ENCODE data around the gene HAUS6.
"Not testable (repeated sequence)": the region's sequence is repeated elsewhere in the genome, so short reads cannot be mapped to it uniquely, and the experiment has no call there.

The HAUS6 gene

GRCh38 chr9:19114680-19115270 is 12.1 kb upstream of the HAUS6 start:
- Histone ChIP-seq H3K9me2 (replicated peaks; ENCODE audit: insufficient read depth, low read length) (no peaks in the 10 kb centered on the region), H3K27me3 (replicated peaks; ENCODE audit: insufficient read depth, low read length) (no peaks in the 10 kb centered on the region), H3K79me2 (ENCODE audit: low read length) (no peaks in the 10 kb centered on the region), H3K4me3 (ENCODE audit: low read length) (no peak overlapping the region), H3K4me2 (ENCODE audit: low read depth, low read length) (no peak overlapping the region), H4K20me1 (ENCODE audit: insufficient read depth, low read length) (no peaks in the 10 kb centered on the region), H3K4me1 (ENCODE audit: low read length) (no peaks in the 10 kb centered on the region), H3K9me3 (replicated peaks; ENCODE audit: insufficient read depth, low read length) (no peaks in the 10 kb centered on the region), H2AFZ (ENCODE audit: low read length) (no peak overlapping the region), H3K36me3 (replicated peaks; ENCODE audit: insufficient read depth, low read length) (no peaks in the 10 kb centered on the region), H3F3A (ENCODE audit: insufficient read depth, low read length) (no peaks in the 10 kb centered on the region), H3K27ac (ENCODE audit: low read length) (no peak overlapping the region), H3K9ac (ENCODE audit: low read length) (no peak overlapping the region)
- no peak for TF ChIP-seq EZH2phosphoT487 (IDR thresholded peaks at IDR 0.05; ENCODE audit: low read length)
- TF ChIP-seq EZH2 (optimal IDR thresholded peaks at IDR 0.05; ENCODE audit: low read depth, low read length), result no peak
- DNase-seq, result no peak

GRCh38 chr9:19113964-19114679 is 11.4 kb upstream of the HAUS6 start:
- Histone ChIP-seq H3K27ac (ENCODE audit: low read length) (no peak overlapping the region), H3K27me3 (replicated peaks; ENCODE audit: insufficient read depth, low read length) (no peaks in the 10 kb centered on the region), H3K79me2 (ENCODE audit: low read length) (no peaks in the 10 kb centered on the region), H3K4me1 (ENCODE audit: low read length) (no peaks in the 10 kb centered on the region), H3K9me2 (replicated peaks; ENCODE audit: insufficient read depth, low read length) (no peaks in the 10 kb centered on the region), H2AFZ (ENCODE audit: low read length) (no peak overlapping the region), H4K20me1 (ENCODE audit: insufficient read depth, low read length) (no peaks in the 10 kb centered on the region), H3K4me3 (ENCODE audit: low read length) (no peak overlapping the region), H3F3A (ENCODE audit: insufficient read depth, low read length) (no peaks in the 10 kb centered on the region), H3K36me3 (replicated peaks; ENCODE audit: insufficient read depth, low read length) (no peaks in the 10 kb centered on the region), H3K9me3 (replicated peaks; ENCODE audit: insufficient read depth, low read length) (no peaks in the 10 kb centered on the region), H3K9ac (ENCODE audit: low read length) (no peak overlapping the region), H3K4me2 (ENCODE audit: low read depth, low read length) (no peak overlapping the region)
- no peak for DNase-seq
- TF ChIP-seq EZH2phosphoT487 (IDR thresholded peaks at IDR 0.05; ENCODE audit: low read length) (no peak), CTCF (IDR thresholded peaks at IDR 0.05; ENCODE audit: low read length) (no peak), EZH2 (optimal IDR thresholded peaks at IDR 0.05; ENCODE audit: low read depth, low read length) (no peak)

DNA sequence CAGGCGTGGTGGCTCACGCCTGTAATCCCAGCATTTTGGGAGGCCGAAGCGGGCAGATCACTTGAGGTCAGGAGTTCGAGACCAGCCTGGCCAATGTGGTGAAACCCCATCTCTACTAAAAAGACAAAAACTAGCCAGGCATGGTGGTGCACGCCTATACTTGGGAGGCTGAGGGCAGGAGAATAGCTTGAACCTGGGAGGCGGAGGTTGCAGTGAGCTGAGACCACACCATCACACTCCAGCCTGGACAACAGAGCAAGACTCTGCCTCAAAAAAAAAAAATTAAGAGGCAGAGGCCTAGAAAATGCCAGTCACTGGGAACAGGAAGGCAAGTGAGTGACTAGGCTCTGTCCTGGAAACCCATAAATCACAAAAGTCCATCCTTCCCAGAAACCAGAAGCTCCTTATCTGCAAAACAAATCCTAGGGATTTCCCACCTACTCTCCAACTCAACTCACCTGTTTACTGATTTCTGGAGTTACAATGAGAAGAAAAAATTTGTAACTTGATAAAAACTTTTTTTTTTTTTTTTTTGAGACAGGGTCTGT is 10.4 kb upstream of the HAUS6 start:
- not testable (repeated sequence) for H3K36me3 ChIP-seq (replicated peaks; ENCODE audit: insufficient read depth, low read length); H2AFZ ChIP-seq (ENCODE audit: low read length); H3K9me3 ChIP-seq (replicated peaks; ENCODE audit: insufficient read depth, low read length); DNase-seq; H3K9me2 ChIP-seq (replicated peaks; ENCODE audit: insufficient read depth, low read length); H3K27ac ChIP-seq (ENCODE audit: low read length); H3K4me3 ChIP-seq (ENCODE audit: low read length); H3F3A ChIP-seq (ENCODE audit: insufficient read depth, low read length); H3K9ac ChIP-seq (ENCODE audit: low read length); H3K27me3 ChIP-seq (replicated peaks; ENCODE audit: insufficient read depth, low read length); H3K4me1 ChIP-seq (ENCODE audit: low read length); H3K4me2 ChIP-seq (ENCODE audit: low read depth, low read length); H4K20me1 ChIP-seq (ENCODE audit: insufficient read depth, low read length); H3K79me2 ChIP-seq (ENCODE audit: low read length)

DNA sequence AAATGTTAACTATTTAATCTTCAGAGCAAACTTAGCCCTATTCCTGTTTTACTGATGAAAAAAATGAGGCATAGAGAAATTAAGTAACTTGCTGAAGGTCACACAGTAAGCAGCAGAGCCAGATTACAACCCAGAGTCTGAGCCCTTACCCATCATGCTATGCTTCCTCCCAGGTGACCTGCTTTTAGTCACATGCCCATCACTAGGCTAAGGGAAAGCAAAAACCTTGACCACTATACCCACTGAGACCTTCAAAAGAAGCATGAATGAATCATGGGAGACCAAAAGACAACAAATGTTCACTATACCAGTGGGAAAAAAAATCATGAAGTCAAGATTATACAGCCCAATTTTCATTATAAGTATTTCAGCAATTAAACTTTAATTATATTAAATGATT is 5.3 kb upstream of the HAUS6 start:
- no peaks in the 10 kb centered on the region for H3K4me1 ChIP-seq (ENCODE audit: low read length)
- H3K9me2 ChIP-seq (replicated peaks; ENCODE audit: insufficient read depth, low read length), result no peaks in the 10 kb centered on the region
- H4K20me1 ChIP-seq (ENCODE audit: insufficient read depth, low read length), result no peaks in the 10 kb centered on the region
- H3K79me2 ChIP-seq (ENCODE audit: low read length), result no peaks in the 10 kb centered on the region
- H3F3A ChIP-seq (ENCODE audit: insufficient read depth, low read length), result no peaks in the 10 kb centered on the region
- no peak overlapping the region for H3K27ac ChIP-seq (ENCODE audit: low read length)
- no peak overlapping the region for H3K4me2 ChIP-seq (ENCODE audit: low read depth, low read length)
- no peak overlapping the region for H3K4me3 ChIP-seq (ENCODE audit: low read length)
- H3K27me3 ChIP-seq (replicated peaks; ENCODE audit: insufficient read depth, low read length), result no peaks in the 10 kb centered on the region
- no peaks in the 10 kb centered on the region for H3K36me3 ChIP-seq (replicated peaks; ENCODE audit: insufficient read depth, low read length)
- H3K9ac ChIP-seq (ENCODE audit: low read length), result no peak overlapping the region
- DNase-seq, result no peak
- no peak overlapping the region for H2AFZ ChIP-seq (ENCODE audit: low read length)
- TF ChIP-seq EZH2 (optimal IDR thresholded peaks at IDR 0.05; ENCODE audit: low read depth, low read length) (no peak), EZH2phosphoT487 (IDR thresholded peaks at IDR 0.05; ENCODE audit: low read length) (no peak), CTCF (IDR thresholded peaks at IDR 0.05; ENCODE audit: low read length) (no peak)
- no peaks in the 10 kb centered on the region for H3K9me3 ChIP-seq (replicated peaks; ENCODE audit: insufficient read depth, low read length)
